Natural killer cell (primary cell): ENCODE results near the gene KIAA1328. TPM values are rescaled to one million over a fixed set of nuclear protein-coding genes. Genes with fewer than 3 reads are reported as not detected.

Experiments used
- ATAC-seq, 3 donors: fragments of 150-1000 bp in 2 of 3; fragments of 200-7000 bp in 1 of 3; cut with Tn5 transposase; 1 replicate in 1 of 3; 2 replicates in 2 of 3; pipeline ENCODE4 v1.10.0; 2021; ENCODE audit warnings: mild to moderate bottlenecking in 2 of 3, moderate library complexity in 2 of 3
- DNase-seq, 2 donors: peaks; one replicate each; pipeline versions ENCODE4 v3.0.0 to v3.0.0-alpha.2; 2013 to 2021; ENCODE audit warnings: mixed read lengths in 1 of 2
- H3K27ac ChIP-seq: one replicate; pipeline ENCODE4 v1.5.1; 2013; ENCODE audit warnings: mild to moderate bottlenecking, low read length
- H3K27me3 ChIP-seq: one replicate; pipeline ENCODE4 v1.6.1; 2013; ENCODE audit warnings: low read length; ENCODE audit not compliant: control insufficient read depth, insufficient read depth
- H3K36me3 ChIP-seq: one replicate; pipeline ENCODE4 v1.6.1; 2013; ENCODE audit warnings: low read length; ENCODE audit not compliant: control insufficient read depth, insufficient read depth
- H3K4me1 ChIP-seq: one replicate; pipeline ENCODE4 v1.6.1; 2013; ENCODE audit warnings: low read length; ENCODE audit not compliant: control insufficient read depth, insufficient read depth
- H3K4me3 ChIP-seq: one replicate; pipeline ENCODE4 v1.5.1; 2013; ENCODE audit warnings: low read length
- H3K9me3 ChIP-seq: one replicate; pipeline ENCODE4 v1.6.1; 2013; ENCODE audit warnings: low read length; ENCODE audit not compliant: control insufficient read depth, insufficient read depth
- H3K27ac Mint-ChIP-seq, 2 donors: one replicate each; pipeline ENCODE4 v1.8.0; 2022; ENCODE audit warnings: mild to moderate bottlenecking in 2 of 2, mixed read lengths in 2 of 2, moderate library complexity in 1 of 2
- H3K27me3 Mint-ChIP-seq, 2 donors: one replicate each; pipeline ENCODE4 v1.8.0; 2022; ENCODE audit warnings: low read depth in 2 of 2, mixed read lengths in 2 of 2
- H3K36me3 Mint-ChIP-seq: one replicate; pipeline ENCODE4 v1.8.0; 2022; ENCODE audit warnings: mixed read lengths
- H3K4me1 Mint-ChIP-seq, 2 donors: one replicate each; pipeline ENCODE4 v1.8.0; 2022; ENCODE audit warnings: mixed read lengths in 2 of 2
- H3K4me3 Mint-ChIP-seq: one replicate; pipeline ENCODE4 v1.8.0; 2022; ENCODE audit warnings: mild to moderate bottlenecking, moderate library complexity, mixed read lengths
- H3K9me3 Mint-ChIP-seq, 2 donors: one replicate each; pipeline ENCODE4 v1.8.0; 2022; ENCODE audit warnings: mixed read lengths in 2 of 2
- CTCF ChIP-seq: fragments of 200-600 bp; IDR thresholded peaks from one replicate; pipeline ENCODE4 v1.8.0; 2022; ENCODE audit warnings: antibody characterized with exemption
- WGBS: methylation state at CpG from one replicate; pipeline ENCODE4 v1.1.7; 2013; ENCODE audit warnings: missing lambda C conversion rate; ENCODE audit not compliant: insufficient coverage; 5-methylcytosine and 5-hydroxymethylcytosine counted together
- intact Hi-C: fragments of 100-400 bp; cut with micrococcal nuclease; formaldehyde crosslinking; loops from one replicate; pipeline ENCODE4 v1.14.2; 2022
- total RNA-seq, 4 donors: library from RNA; stranded (reverse); fragments of 120-200 nt in 1 of 4; gene quantifications; one replicate each; pipeline versions ENCODE4 v1.2.3 to v1.2.4, GENCODE V29; 2013 to 2022

Gene KIAA1328
- total RNA-seq, 3 donors from 2014 or later (not counting 1 experiment from before 2014, with no cell fraction given), result 12.3 to 14.3 (median 13.2) TPM

- H3K9me3 ChIP-seq, result no peaks in the 10 kb centered on the region
- DNase-seq (no peak), ATAC-seq (no peak)
- Mint-ChIP-seq H3K4me3 (no peak overlapping the region), H3K27ac (no peak overlapping the region), H3K27me3 (peaks cover 20 to 22% of the 10 kb centered on the region in 2 donors), H3K36me3 (no peaks in the 10 kb centered on the region), H3K9me3 (peaks cover 3 to 4% of the 10 kb centered on the region in 2 donors), H3K4me1 (peaks cover 0 to 4% of the 10 kb centered on the region in 2 donors)
- H3K27ac ChIP-seq, result no peak overlapping the region
- 20% methylated on average over 82 of the region's 82 CpGs for WGBS
- no peaks in the 10 kb centered on the region for H3K4me1 ChIP-seq
- no peak for TF ChIP-seq CTCF
- intact Hi-C loops, result no loop called here
- no peak overlapping the region for H3K4me3 ChIP-seq
- H3K27me3 ChIP-seq, result peaks cover 2% of the 10 kb centered on the region
- no peaks in the 10 kb centered on the region for H3K36me3 ChIP-seq
Observed at GRCh38 chr18:37274309-37275236, 445.6 kb downstream of the KIAA1328 start.

- no peaks in the 10 kb centered on the region for H3K9me3 ChIP-seq
- no peak for ATAC-seq
- no peak for TF ChIP-seq CTCF
- no peak overlapping the region for H3K4me3 ChIP-seq
- H3K27me3 Mint-ChIP-seq, result peaks cover 20 to 22% of the 10 kb centered on the region in 2 donors
- H3K27ac ChIP-seq, result no peak overlapping the region
- DNase-seq, result no peak
- H3K4me1 Mint-ChIP-seq, result peaks cover 0 to 4% of the 10 kb centered on the region in 2 donors
- H3K36me3 ChIP-seq, result no peaks in the 10 kb centered on the region
- WGBS, result 31% methylated on average over 24 of the region's 32 CpGs
- H3K4me1 ChIP-seq, result no peaks in the 10 kb centered on the region
- no peaks in the 10 kb centered on the region for H3K36me3 Mint-ChIP-seq
- no peak overlapping the region for H3K4me3 Mint-ChIP-seq
- peaks cover 2% of the 10 kb centered on the region for H3K27me3 ChIP-seq
- intact Hi-C loops, result no loop called here
- no peak overlapping the region for H3K27ac Mint-ChIP-seq
- H3K9me3 Mint-ChIP-seq, result peaks cover under 1 to 2% of the 10 kb centered on the region in 2 donors
Observed at GRCh38 chr18:37275237-37275741, 446.4 kb downstream of the KIAA1328 start.

- peaks cover 0 to 4% of the 10 kb centered on the region in 2 donors for H3K4me1 Mint-ChIP-seq
- intact Hi-C loops, result no loop called here
- Histone ChIP-seq H3K27ac (no peak overlapping the region), H3K36me3 (no peaks in the 10 kb centered on the region), H3K9me3 (no peaks in the 10 kb centered on the region), H3K27me3 (peaks cover 2% of the 10 kb centered on the region), H3K4me3 (no peak overlapping the region), H3K4me1 (no peaks in the 10 kb centered on the region)
- 86% methylated on average over 8 of the region's 10 CpGs for WGBS
- H3K27ac Mint-ChIP-seq, result no peak overlapping the region
- DNase-seq (no peak), ATAC-seq (no peak)
- peaks cover 20 to 22% of the 10 kb centered on the region in 2 donors for H3K27me3 Mint-ChIP-seq
- H3K9me3 Mint-ChIP-seq, result no peaks in the 10 kb centered on the region
- TF ChIP-seq CTCF, result no peak
- H3K36me3 Mint-ChIP-seq, result no peaks in the 10 kb centered on the region
- H3K4me3 Mint-ChIP-seq, result no peak overlapping the region
Observed at GRCh38 chr18:37276111-37276890, 447.4 kb downstream of the KIAA1328 start.
